Hepatocyte (in vitro differentiated cells): Measurements from ENCODE around the gene TMEM245. TPM values are rescaled to one million over a fixed set of nuclear protein-coding genes. Genes with fewer than 3 reads are reported as not detected.

Experiments
- DNase-seq: peaks from one replicate; pipeline ENCODE4 v3.0.0-alpha.2; 2016; ENCODE audit warnings: low spot score
- H2AFZ ChIP-seq: fragments of 200-600 bp; sonication (generic); 2 replicates; pipeline ENCODE4 v1.6.0; 2016; ENCODE audit warnings: antibody characterized with exemption, mild to moderate bottlenecking
- H3K27ac ChIP-seq: fragments of 200-600 bp; sonication (generic); 2 replicates; pipeline ENCODE4 v1.5.1; 2016; ENCODE audit warnings: mild to moderate bottlenecking
- H3K27me3 ChIP-seq: fragments of 200-600 bp; sonication (generic); 2 replicates; pipeline ENCODE4 v1.6.1; 2016
- H3K36me3 ChIP-seq: fragments of 200-600 bp; sonication (generic); replicated peaks from 2 replicates; pipeline ENCODE4 v1.5.1; 2016; ENCODE audit warnings: low read depth; ENCODE audit not compliant: insufficient read depth
- H3K4me1 ChIP-seq: fragments of 200-600 bp; sonication (generic); 2 replicates; pipeline ENCODE4 v1.5.1; 2016; ENCODE audit warnings: mild to moderate bottlenecking, moderate library complexity; ENCODE audit not compliant: insufficient read depth
- H3K4me2 ChIP-seq: fragments of 200-600 bp; sonication (generic); 2 replicates; pipeline ENCODE4 v1.6.0; 2016
- H3K4me3 ChIP-seq: fragments of 200-600 bp; sonication (generic); 2 replicates; pipeline ENCODE4 v1.5.1; 2016; ENCODE audit warnings: mild to moderate bottlenecking
- H3K79me2 ChIP-seq: fragments of 200-600 bp; sonication (generic); 2 replicates; pipeline ENCODE4 v1.6.0; 2017; ENCODE audit warnings: mild to moderate bottlenecking
- H3K9me2 ChIP-seq: fragments of 200-600 bp; sonication (generic); replicated peaks from 2 replicates; pipeline ENCODE4 v1.6.0; 2017; ENCODE audit warnings: mild to moderate bottlenecking; ENCODE audit not compliant: insufficient read depth
- H3K9me3 ChIP-seq: fragments of 200-600 bp; sonication (generic); 2 replicates; pipeline ENCODE4 v1.5.1; 2016; ENCODE audit warnings: low read depth, mild to moderate bottlenecking
- H4K20me1 ChIP-seq: fragments of 200-600 bp; sonication (generic); 2 replicates; pipeline ENCODE4 v1.6.0; 2016; ENCODE audit warnings: mild to moderate bottlenecking; ENCODE audit not compliant: insufficient read depth, poor library complexity, severe bottlenecking
- EZH2 ChIP-seq: fragments of 200-600 bp; sonication (generic); IDR thresholded peaks from 2 replicates; pipeline ENCODE4 v1.6.1; 2016; ENCODE audit warnings: antibody characterized with exemption, mild to moderate bottlenecking, borderline replicate concordance
- EZH2phosphoT487 ChIP-seq: fragments of 200-600 bp; sonication (generic); IDR thresholded peaks from one replicate; pipeline ENCODE4 v1.6.1; 2018; ENCODE audit warnings: antibody characterized with exemption, mild to moderate bottlenecking, low read depth, moderate library complexity; ENCODE audit not compliant: unreplicated experiment, severe bottlenecking
- WGBS: methylation state at CpG from one replicate; pipeline ENCODE4 v1.1.6; 2016; ENCODE audit warnings: low lambda C conversion rate; ENCODE audit errors: missing lambda C conversion rate; 5-methylcytosine and 5-hydroxymethylcytosine counted together
- polyA plus RNA-seq: library from polyadenylated mRNA; unstranded; fragments of >200 nt; fragmentation: Nextera tagmentation; extraction: Ambion mirVana; gene quantifications from 2 replicates; pipeline ENCODE4 v1.2.1, GENCODE V29; 2016
- total RNA-seq: library from RNA; depleted of rRNA; stranded (reverse); fragments of >200 nt; gene quantifications from 2 replicates; pipeline ENCODE4 v1.2.3, GENCODE V29; 2014
- TF ChIP-seq, protein P1 (sequence below): fragments of 200-600 bp; sonication (generic); IDR thresholded peaks from 2 replicates; pipeline ENCODE4 v1.5.1; 2016; ENCODE audit warnings: antibody characterized with exemption, mild to moderate bottlenecking; ENCODE audit not compliant: poor library complexity

TMEM245 gene
- total and polyA plus RNA-seq, 2 experiments from 2014 or later, result 63.5 to 122 TPM

DNA sequence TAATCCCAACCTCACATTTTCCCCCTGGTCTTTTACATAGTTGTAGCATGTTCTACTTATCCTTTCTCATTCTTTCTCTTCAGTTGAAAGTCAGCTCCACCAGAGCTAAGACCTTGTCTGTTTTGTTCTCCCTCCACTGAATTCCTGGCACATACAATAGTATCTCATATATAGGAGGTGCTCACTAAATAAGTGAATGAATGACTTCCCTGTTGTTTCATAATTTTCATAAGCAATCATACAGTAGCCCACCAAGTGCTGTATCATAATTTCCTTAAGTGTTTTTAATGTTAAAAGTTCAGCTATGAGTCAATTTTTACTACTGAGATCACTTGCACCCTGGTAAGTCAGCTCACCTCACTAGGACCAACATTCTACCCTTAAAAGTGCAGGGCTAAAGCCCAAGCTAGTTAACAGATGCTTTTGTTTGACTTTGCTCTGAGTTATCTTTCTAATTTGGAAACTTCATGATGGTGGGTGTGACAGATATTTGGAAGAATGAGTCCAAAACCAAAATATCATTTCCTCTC lies 27.6 kb downstream of the TMEM245 start:
- Histone ChIP-seq H3K27ac (no peak overlapping the region), H3K4me2 (no peak overlapping the region), H3K4me3 (no peak overlapping the region), H4K20me1 (peaks cover 35% of the 10 kb centered on the region), H3K36me3 (no peaks in the 10 kb centered on the region), H3K9me3 (no peaks in the 10 kb centered on the region), H2AFZ (no peak overlapping the region), H3K4me1 (peaks cover 4% of the 10 kb centered on the region), H3K9me2 (no peaks in the 10 kb centered on the region), H3K27me3 (no peaks in the 10 kb centered on the region), H3K79me2 (peaks cover 84% of the 10 kb centered on the region)
- TF ChIP-seq EZH2phosphoT487, result no peak
- TF ChIP-seq EZH2, result no peak
- TF ChIP-seq, protein P1, sequence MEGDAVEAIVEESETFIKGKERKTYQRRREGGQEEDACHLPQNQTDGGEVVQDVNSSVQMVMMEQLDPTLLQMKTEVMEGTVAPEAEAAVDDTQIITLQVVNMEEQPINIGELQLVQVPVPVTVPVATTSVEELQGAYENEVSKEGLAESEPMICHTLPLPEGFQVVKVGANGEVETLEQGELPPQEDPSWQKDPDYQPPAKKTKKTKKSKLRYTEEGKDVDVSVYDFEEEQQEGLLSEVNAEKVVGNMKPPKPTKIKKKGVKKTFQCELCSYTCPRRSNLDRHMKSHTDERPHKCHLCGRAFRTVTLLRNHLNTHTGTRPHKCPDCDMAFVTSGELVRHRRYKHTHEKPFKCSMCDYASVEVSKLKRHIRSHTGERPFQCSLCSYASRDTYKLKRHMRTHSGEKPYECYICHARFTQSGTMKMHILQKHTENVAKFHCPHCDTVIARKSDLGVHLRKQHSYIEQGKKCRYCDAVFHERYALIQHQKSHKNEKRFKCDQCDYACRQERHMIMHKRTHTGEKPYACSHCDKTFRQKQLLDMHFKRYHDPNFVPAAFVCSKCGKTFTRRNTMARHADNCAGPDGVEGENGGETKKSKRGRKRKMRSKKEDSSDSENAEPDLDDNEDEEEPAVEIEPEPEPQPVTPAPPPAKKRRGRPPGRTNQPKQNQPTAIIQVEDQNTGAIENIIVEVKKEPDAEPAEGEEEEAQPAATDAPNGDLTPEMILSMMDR, result no peak
- DNase-seq, result no peak

DNA sequence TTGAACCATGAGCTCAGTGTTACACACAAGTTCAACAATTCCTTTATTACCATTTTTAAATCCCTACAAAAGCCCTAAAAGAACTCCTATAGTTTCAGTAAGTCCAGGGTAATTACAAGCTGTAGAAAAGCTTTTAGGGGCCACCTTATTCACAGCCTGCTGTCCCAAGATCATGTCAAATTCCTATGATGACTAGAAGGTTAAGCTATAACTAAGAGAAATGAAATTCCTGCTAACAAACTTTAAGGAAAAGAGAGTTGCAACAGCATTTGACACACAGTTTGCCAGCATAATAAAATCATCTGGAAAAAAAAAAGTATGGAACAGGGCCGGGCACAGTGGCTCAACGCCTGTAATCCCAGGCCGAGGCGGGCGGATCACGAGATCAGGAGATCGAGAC lies 31.5 kb downstream of the TMEM245 start:
- DNase-seq, result no peak
- Histone ChIP-seq H3K9me3 (no peaks in the 10 kb centered on the region), H3K4me2 (no peak overlapping the region), H3K36me3 (no peaks in the 10 kb centered on the region), H3K9me2 (no peaks in the 10 kb centered on the region), H2AFZ (no peak overlapping the region), H3K4me3 (no peak overlapping the region), H3K4me1 (peaks cover 3% of the 10 kb centered on the region), H3K27me3 (no peaks in the 10 kb centered on the region), H3K27ac (no peak overlapping the region), H4K20me1 (peaks cover 7% of the 10 kb centered on the region), H3K79me2 (peaks cover 60% of the 10 kb centered on the region)
- WGBS, result 98% methylated on average over 7 of the region's 7 CpGs
- TF ChIP-seq EZH2phosphoT487 (no peak), EZH2 (no peak)
- TF ChIP-seq, protein P1, result no peak

DNA sequence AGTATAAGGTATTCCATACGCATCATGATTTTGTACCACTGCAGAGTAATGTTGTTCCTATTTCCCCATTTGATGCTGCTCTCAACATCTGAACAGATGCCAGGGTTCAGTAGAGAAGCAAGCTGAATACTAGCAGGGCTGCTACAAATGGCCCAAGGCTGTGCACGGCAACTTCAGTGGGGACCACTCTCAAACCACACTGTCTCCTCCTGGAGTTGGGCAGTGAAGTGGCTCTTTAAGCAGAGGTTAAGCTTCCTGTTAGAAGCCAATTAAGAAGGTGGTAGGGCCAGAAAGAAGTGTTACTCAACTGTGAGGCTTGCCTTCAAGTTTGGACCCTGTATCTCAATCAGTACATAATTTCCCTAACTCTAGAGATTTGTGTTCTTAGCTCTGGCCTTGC lies 32.0 kb downstream of the TMEM245 start:
- Histone ChIP-seq H4K20me1 (peaks cover 3% of the 10 kb centered on the region), H3K9me3 (no peaks in the 10 kb centered on the region), H3K4me2 (no peak overlapping the region), H3K9me2 (no peaks in the 10 kb centered on the region), H3K4me1 (peaks cover 3% of the 10 kb centered on the region), H3K27me3 (no peaks in the 10 kb centered on the region), H3K4me3 (no peak overlapping the region), H3K79me2 (peaks cover 55% of the 10 kb centered on the region), H2AFZ (no peak overlapping the region), H3K36me3 (no peaks in the 10 kb centered on the region), H3K27ac (no peak overlapping the region)
- TF ChIP-seq, protein P1, result no peak
- TF ChIP-seq EZH2 (no peak), EZH2phosphoT487 (no peak)
- no peak for DNase-seq
- WGBS, result 86% methylated on average over 2 of the region's 2 CpGs

DNA sequence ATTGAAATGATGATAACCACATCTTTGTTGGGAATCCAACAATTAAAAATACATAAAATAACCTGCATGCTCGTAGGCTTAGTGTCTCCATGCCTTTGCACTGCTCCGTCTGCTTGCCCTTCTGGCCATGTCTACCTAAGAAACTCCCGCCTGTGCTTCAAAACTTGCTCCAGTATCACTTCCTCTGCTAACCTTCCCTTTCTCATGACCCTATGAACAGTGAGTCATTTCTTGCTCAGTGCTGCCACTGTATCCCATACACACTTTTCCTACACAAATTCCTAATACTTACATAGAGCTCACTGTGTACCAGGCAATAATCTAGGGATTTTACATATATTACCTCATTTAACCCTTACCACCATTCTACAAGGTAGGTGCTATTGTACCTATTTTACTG lies 33.5 kb downstream of the TMEM245 start:
- Histone ChIP-seq H4K20me1 (peaks cover 4% of the 10 kb centered on the region), H2AFZ (no peak overlapping the region), H3K4me2 (no peak overlapping the region), H3K27ac (no peak overlapping the region), H3K79me2 (peaks cover 45% of the 10 kb centered on the region), H3K27me3 (no peaks in the 10 kb centered on the region), H3K4me3 (no peak overlapping the region), H3K9me2 (no peaks in the 10 kb centered on the region), H3K9me3 (no peaks in the 10 kb centered on the region), H3K4me1 (peaks cover 3% of the 10 kb centered on the region), H3K36me3 (no peaks in the 10 kb centered on the region)
- TF ChIP-seq EZH2, result no peak
- TF ChIP-seq EZH2phosphoT487, result no peak
- TF ChIP-seq, protein P1, result no peak
- DNase-seq, result no peak
- WGBS, result 89% methylated on average over 3 of the region's 3 CpGs
